ENCODE data around the gene NUMB. TPM values are rescaled to one million over a fixed set of nuclear protein-coding genes. Genes with fewer than 3 reads are reported as not detected.

NUMB gene
- total RNA-seq, 1 experiment from 2014 or later, result 81.5 TPM

- Mint-ChIP-seq H3K4me3 (ENCODE audit: unreplicated experiment) (no peak overlapping the region), H3K36me3 (ENCODE audit: insufficient read depth, unreplicated experiment) (no peaks in the 10 kb centered on the region), H3K27ac (ENCODE audit: low read depth, unreplicated experiment) (no peak overlapping the region), H3K9me3 (ENCODE audit: unreplicated experiment) (no peaks in the 10 kb centered on the region), H3K4me1 (ENCODE audit: insufficient read depth, unreplicated experiment) (no peaks in the 10 kb centered on the region), H3K27me3 (ENCODE audit: insufficient read depth, unreplicated experiment) (no peaks in the 10 kb centered on the region)
- ChIA-PET POLR2A (interaction anchor here (2.9 kb wide), 1 partner anchor 16 kb away, joined by 10 read pairs; no protein-coding TSS in a partner anchor), CTCF (interaction anchor here (1.2 kb wide), 1 partner anchor 74 kb away, joined by 6 read pairs; no protein-coding TSS in a partner anchor)
- TF ChIP-seq CTCF (IDR thresholded peaks at IDR 0.05; ENCODE audit: unreplicated experiment), result no peak
- DNase-seq (ENCODE audit: unreplicated experiment), result no peak
- BruUV-seq (replicated peaks), result no TSS peak
- intact Hi-C loops (cut with micrococcal nuclease), result no loop called here
Observed at GRCh38 chr14:73438993-73439392, 19.4 kb downstream of the NUMB start.

GRCh38 chr14:73437206-73437605 is 21.1 kb downstream of the NUMB start:
- Mint-ChIP-seq H3K4me1 (ENCODE audit: insufficient read depth, unreplicated experiment) (no peaks in the 10 kb centered on the region), H3K36me3 (ENCODE audit: insufficient read depth, unreplicated experiment) (no peaks in the 10 kb centered on the region), H3K27ac (ENCODE audit: low read depth, unreplicated experiment) (no peak overlapping the region), H3K4me3 (ENCODE audit: unreplicated experiment) (no peak overlapping the region), H3K9me3 (ENCODE audit: unreplicated experiment) (no peaks in the 10 kb centered on the region), H3K27me3 (ENCODE audit: insufficient read depth, unreplicated experiment) (no peaks in the 10 kb centered on the region)
- no peak for TF ChIP-seq CTCF (IDR thresholded peaks at IDR 0.05; ENCODE audit: unreplicated experiment)
- intact Hi-C loops (cut with micrococcal nuclease), result no loop called here
- no peak for DNase-seq (ENCODE audit: unreplicated experiment)
- no TSS peak for BruUV-seq (replicated peaks)
- ChIA-PET POLR2A (interaction anchor here (0.7 to 2.9 kb wide), 4 partner anchors 12 to 142 kb away, joined by 3 to 10 read pairs (median 3); partner anchors contain the start of gene NUMB), CTCF (no interaction called here)

- intact Hi-C loops (cut with micrococcal nuclease), result no loop called here
Observed at GRCh38 chr14:73432124-73432523, 26.2 kb downstream of the NUMB start.

GRCh38 chr14:73428353-73428824 is 30.0 kb downstream of the NUMB start:
- H3K27ac Mint-ChIP-seq (ENCODE audit: low read depth, unreplicated experiment), result no peak overlapping the region

More at GRCh38 chr14:73432124-73432523, 26.2 kb downstream of the NUMB start:
- no peaks in the 10 kb centered on the region for H3K9me3 Mint-ChIP-seq (ENCODE audit: unreplicated experiment)
- TF ChIP-seq CTCF (IDR thresholded peaks at IDR 0.05; ENCODE audit: unreplicated experiment), result no peak
- no peak for DNase-seq (ENCODE audit: unreplicated experiment)
- H3K4me3 Mint-ChIP-seq (ENCODE audit: unreplicated experiment), result no peak overlapping the region
- H3K27ac Mint-ChIP-seq (ENCODE audit: low read depth, unreplicated experiment), result no peak overlapping the region
- peaks cover 11% of the 10 kb centered on the region for H3K36me3 Mint-ChIP-seq (ENCODE audit: insufficient read depth, unreplicated experiment)
- H3K27me3 Mint-ChIP-seq (ENCODE audit: insufficient read depth, unreplicated experiment), result no peaks in the 10 kb centered on the region
- ChIA-PET POLR2A (interaction anchor here (1.0 kb wide), 1 partner anchor 16 kb away, joined by 3 read pairs; no protein-coding TSS in a partner anchor), CTCF (no interaction called here)
- BruUV-seq (replicated peaks), result no TSS peak
- H3K4me1 Mint-ChIP-seq (ENCODE audit: insufficient read depth, unreplicated experiment), result no peaks in the 10 kb centered on the region

More at GRCh38 chr14:73428353-73428824, 30.0 kb downstream of the NUMB start:
- H3K36me3 Mint-ChIP-seq (ENCODE audit: insufficient read depth, unreplicated experiment), result peaks cover 24% of the 10 kb centered on the region
- no peak overlapping the region for H3K4me3 Mint-ChIP-seq (ENCODE audit: unreplicated experiment)
- intact Hi-C loops (cut with micrococcal nuclease), result no loop called here
- no peak for DNase-seq (ENCODE audit: unreplicated experiment)
- ChIA-PET POLR2A (interaction anchor here (1.4 kb wide), 1 partner anchor 34 kb away, joined by 3 read pairs; no protein-coding TSS in a partner anchor), CTCF (interaction anchor here (0.6 to 0.7 kb wide), 2 partner anchors 368 to 640 kb away, joined by 3 read pairs; no protein-coding TSS in a partner anchor)
- no TSS peak for BruUV-seq (replicated peaks)
- no peaks in the 10 kb centered on the region for H3K9me3 Mint-ChIP-seq (ENCODE audit: unreplicated experiment)
- no peak for TF ChIP-seq CTCF (IDR thresholded peaks at IDR 0.05; ENCODE audit: unreplicated experiment)
- peaks cover 11% of the 10 kb centered on the region for H3K4me1 Mint-ChIP-seq (ENCODE audit: insufficient read depth, unreplicated experiment)
- no peaks in the 10 kb centered on the region for H3K27me3 Mint-ChIP-seq (ENCODE audit: insufficient read depth, unreplicated experiment)
